Endothelial cell of umbilical vein (primary cell): ENCODE measurements around the gene ZNF138. TPM values are rescaled to one million over a fixed set of nuclear protein-coding genes. Genes with fewer than 3 reads are reported as not detected.

Experiments
- BruUV-seq: library from RNA; stranded (reverse); fragments of 400-500 nt; replicated peaks from 2 replicates; lab custom pipeline; 2021; lab: Mats Ljungman, UMichigan
- CTCF ChIA-PET: fragments of 300-600, 350-600 bp; sonication (Branson Sonifier 250); formaldehyde crosslinking; loops from one replicate; lab custom pipeline; 2021; ENCODE audit warnings: antibody characterized with exemption, inconsistent platforms; lab: Charles Lee
- POLR2A ChIA-PET: fragments of 300-600, 350-600 bp; sonication (Branson Sonifier 250); formaldehyde crosslinking; loops from one replicate; lab custom pipeline; 2021; ENCODE audit warnings: antibody characterized with exemption, inconsistent platforms; lab: Charles Lee
- DNase-seq: peaks from one replicate; pipeline ENCODE4 v3.0.0-alpha.2; 2011; ENCODE audit warnings: low read depth, low spot score
- FAIRE-seq: peaks from 2 replicates; lab custom pipeline; 2011; peaks lifted over from hg19 to GRCh38; lab: Jason Lieb, UNC
- H2AFZ ChIP-seq: 2 replicates; pipeline ENCODE4 v1.6.0; 2012; ENCODE audit warnings: low read depth, low read length, control low read depth, inconsistent platforms
- H3K27ac ChIP-seq: 2 replicates; pipeline ENCODE4 v1.5.1; 2011; ENCODE audit warnings: low read depth, mild to moderate bottlenecking, control low read depth, low read length, moderate library complexity; ENCODE audit not compliant: insufficient read depth
- H3K27me3 ChIP-seq, 2 experiments: 2 replicates each; pipeline versions ENCODE4 v1.6.0 to v1.6.1; 2011; ENCODE audit warnings: low read length in 2 of 2, mixed read lengths in 1 of 2; ENCODE audit not compliant: control insufficient read depth in 2 of 2, insufficient read depth in 2 of 2
- H3K36me3 ChIP-seq, 2 experiments: 2 replicates in 1 of 2; 3 replicates in 1 of 2; pipeline ENCODE4 v1.5.1; 2011; ENCODE audit warnings: low read length in 2 of 2, mild to moderate bottlenecking in 1 of 2, moderate library complexity in 1 of 2; ENCODE audit not compliant: control insufficient read depth in 2 of 2, insufficient read depth in 2 of 2; ENCODE audit errors: extremely low read depth in 1 of 2
- H3K4me1 ChIP-seq: 3 replicates; pipeline ENCODE4 v1.5.1; 2011; ENCODE audit warnings: mild to moderate bottlenecking, low read length; ENCODE audit not compliant: control insufficient read depth, insufficient read depth; ENCODE audit errors: extremely low read depth
- H3K4me2 ChIP-seq: 2 replicates; pipeline ENCODE4 v1.6.1; 2011; ENCODE audit warnings: low read length, control low read depth, mixed read lengths; ENCODE audit not compliant: insufficient read depth
- H3K4me3 ChIP-seq, 3 experiments: fragments of 200-600 bp in 1 of 3; sonication (generic), shearing (Covaris generic) in 1 of 3; replicated peaks in 1 of 3; 2 replicates each; pipeline ENCODE4 v1.5.1; 2011 to 2016; ENCODE audit warnings: control low read depth in 3 of 3, low read length in 3 of 3, mild to moderate bottlenecking in 2 of 3, inconsistent platforms in 1 of 3, low read depth in 1 of 3, moderate library complexity in 1 of 3; ENCODE audit not compliant: insufficient read depth in 1 of 3
- H3K79me2 ChIP-seq: 2 replicates; pipeline ENCODE4 v1.6.0; 2012; ENCODE audit warnings: low read length, inconsistent platforms; ENCODE audit not compliant: control insufficient read depth, insufficient read depth
- H3K9ac ChIP-seq: replicated peaks from 2 replicates; pipeline ENCODE3; 2011; ENCODE audit warnings: low read length, control low read depth; ENCODE audit not compliant: insufficient read depth; ENCODE audit errors: extremely low read depth
- H3K9me1 ChIP-seq: replicated peaks from 3 replicates; pipeline ENCODE4 v1.6.0; 2011; ENCODE audit warnings: mild to moderate bottlenecking, low read length; ENCODE audit not compliant: control insufficient read depth, insufficient read depth; ENCODE audit errors: extremely low read depth
- H3K9me3 ChIP-seq: replicated peaks from 2 replicates; pipeline ENCODE4 v1.5.1; 2012; ENCODE audit warnings: low read length, inconsistent platforms; ENCODE audit not compliant: control insufficient read depth, insufficient read depth
- H4K20me1 ChIP-seq: replicated peaks from 2 replicates; pipeline ENCODE3; 2011; ENCODE audit warnings: mild to moderate bottlenecking, low read length; ENCODE audit not compliant: control insufficient read depth, insufficient read depth; ENCODE audit errors: extremely low read depth
- CTCF ChIP-seq, 2 donors: IDR thresholded peaks; 1 replicate in 1 of 2; 2 replicates in 1 of 2; pipeline ENCODE4 v1.5.1; 2011; ENCODE audit warnings: low read length in 2 of 2, mild to moderate bottlenecking in 2 of 2, moderate library complexity in 2 of 2, control low read depth in 1 of 2, inconsistent platforms in 1 of 2, low read depth in 1 of 2; ENCODE audit not compliant: insufficient read depth in 1 of 2; ENCODE audit errors: extremely low read depth in 1 of 2
- EZH2 ChIP-seq: IDR thresholded peaks from 2 replicates; pipeline ENCODE4 v1.6.1; 2012; ENCODE audit warnings: borderline replicate concordance, low read depth, mild to moderate bottlenecking, moderate library complexity, low read length, inconsistent platforms; ENCODE audit not compliant: severe bottlenecking
- FOS ChIP-seq: IDR thresholded peaks from 2 replicates; pipeline ENCODE4 v1.6.1; 2011; ENCODE audit warnings: mild to moderate bottlenecking, low read length, moderate library complexity, borderline replicate concordance; ENCODE audit not compliant: insufficient read depth
- GATA2 ChIP-seq: IDR thresholded peaks from 2 replicates; pipeline ENCODE4 v1.7.0; 2011; ENCODE audit warnings: low read depth, mild to moderate bottlenecking, moderate library complexity, mixed read lengths, low read length; ENCODE audit not compliant: insufficient read length, insufficient read depth
- JUN ChIP-seq: IDR thresholded peaks from 2 replicates; pipeline ENCODE4 v1.6.1; 2011; ENCODE audit warnings: borderline replicate concordance, low read depth; ENCODE audit not compliant: insufficient read length, insufficient read depth
- MAX ChIP-seq: IDR thresholded peaks from 2 replicates; pipeline ENCODE4 v1.6.1; 2011; ENCODE audit not compliant: insufficient read depth, insufficient read length
- MYC ChIP-seq: IDR thresholded peaks from one replicate; pipeline ENCODE4 v1.6.1; 2011; ENCODE audit warnings: mild to moderate bottlenecking, low read depth, low read length
- POLR2A ChIP-seq: IDR thresholded peaks from 2 replicates; pipeline ENCODE4 v1.6.1; 2012; ENCODE audit warnings: low read depth, mild to moderate bottlenecking, control low read depth, low read length
- POLR2AphosphoS5 ChIP-seq: IDR thresholded peaks from 2 replicates; pipeline ENCODE4 v1.6.1; 2012; ENCODE audit warnings: low read depth, mild to moderate bottlenecking, control low read depth, low read length, moderate library complexity; ENCODE audit not compliant: insufficient read depth
- dilution Hi-C: fragments of 300-500 bp; cut with MboI; formaldehyde crosslinking; loops from one replicate; pipeline ENCODE4 v1.15.0; 2019; ENCODE audit warnings: low sequenced_read_pairs; ENCODE audit not compliant: extremely low pct_ligation_motif_present
- intact Hi-C: fragments of 100-400 bp; cut with micrococcal nuclease; formaldehyde crosslinking; loops from one replicate; pipeline ENCODE4 v1.10.0; 2022
- polyA plus RNA-seq, 4 experiments: library from polyadenylated mRNA; depleted of rRNA in 3 of 4; stranded (reverse) in 3 of 4; unstranded in 1 of 4; fragments of >200 nt; gene quantifications; 2 replicates each; pipeline versions ENCODE4 v1.2.1 to v1.2.3, GENCODE V29; 2011 to 2012; ENCODE audit warnings: missing spikeins in 1 of 4
- total RNA-seq: library from RNA; stranded (reverse); gene quantifications from 2 replicates; pipeline ENCODE4 v1.2.3, GENCODE V29; 2021

ZNF138 gene
- total and polyA plus RNA-seq, 2 donors (not counting 3 experiments of a cell fraction or from before 2014, with no cell fraction given) = 2.0 to 3.3 TPM

DNA sequence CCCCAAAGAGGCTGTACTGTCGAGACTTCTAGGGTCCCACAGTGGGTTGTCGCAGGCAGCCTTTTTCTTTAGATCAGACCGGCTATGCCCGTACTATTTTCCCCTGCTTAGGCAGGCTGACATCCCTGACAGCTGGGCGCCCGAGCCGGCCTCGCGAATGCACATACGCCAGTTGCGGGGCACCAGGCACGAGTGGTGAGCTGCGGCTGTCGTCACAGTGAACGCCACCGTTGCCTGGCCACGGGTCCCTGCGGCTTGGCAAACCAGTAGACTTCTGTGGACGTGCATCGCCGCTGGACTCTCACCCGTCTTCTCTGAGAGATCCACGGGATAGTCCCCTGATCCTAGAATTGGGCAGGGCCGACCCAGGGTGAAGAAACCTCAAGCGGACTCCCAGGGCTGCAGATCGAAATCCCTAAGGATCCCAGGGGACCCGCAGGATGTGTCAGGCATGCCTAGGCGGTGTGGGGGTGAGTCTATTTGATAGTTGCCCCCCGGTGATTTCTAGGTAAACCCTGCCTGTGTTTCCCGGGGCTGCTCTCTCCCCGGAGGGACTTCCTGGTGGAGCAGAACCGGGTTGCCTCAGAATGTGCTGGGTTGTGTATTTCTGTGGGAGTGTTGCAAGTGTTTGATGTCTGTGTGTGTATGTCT is 75.8 kb downstream of the ZNF138 start:
- CTCF ChIA-PET = no interaction called here
- Histone ChIP-seq H3K4me2 (no peak overlapping the region), H3K4me1 (no peaks in the 10 kb centered on the region), H3K27ac (no peak overlapping the region), H3K4me3 (no peak overlapping the region), H4K20me1 (no peaks in the 10 kb centered on the region), H3K36me3 (no peaks in the 10 kb centered on the region), H2AFZ (no peak overlapping the region), H3K9me3 (peaks cover 3% of the 10 kb centered on the region), H3K9ac (no peak overlapping the region), H3K27me3 (no peaks in the 10 kb centered on the region), H3K9me1 (no peaks in the 10 kb centered on the region), H3K79me2 (no peaks in the 10 kb centered on the region)
- TF ChIP-seq MYC (no peak), POLR2A (no peak), JUN (no peak), MAX (no peak), POLR2AphosphoS5 (no peak), EZH2 (no peak), CTCF (IDR thresholded peaks at IDR 0.05; ENCODE audit: extremely low read depth in 1 of 2, insufficient read depth in 1 of 2, low read depth in 1 of 2, low read length in 2 of 2) (no peak), FOS (no peak), GATA2 (no peak)
- DNase-seq = no peak
- no TSS peak for BruUV-seq
- intact Hi-C loops (no loop called here), dilution Hi-C loops (no loop called here)
- POLR2A ChIA-PET = no interaction called here
- FAIRE-seq = no peak
